ENCODE data around the gene P2RX6. TPM values are rescaled to one million over a fixed set of nuclear protein-coding genes. Genes with fewer than 3 reads are reported as not detected.

Gene P2RX6
- total and polyA plus RNA-seq, 9 of the 15 experiments (the other 6 are each of a cell fraction or from before 2014, with no cell fraction given) = 0.01 to 3.9 (median 1.5) TPM; not detected in 1

DNA sequence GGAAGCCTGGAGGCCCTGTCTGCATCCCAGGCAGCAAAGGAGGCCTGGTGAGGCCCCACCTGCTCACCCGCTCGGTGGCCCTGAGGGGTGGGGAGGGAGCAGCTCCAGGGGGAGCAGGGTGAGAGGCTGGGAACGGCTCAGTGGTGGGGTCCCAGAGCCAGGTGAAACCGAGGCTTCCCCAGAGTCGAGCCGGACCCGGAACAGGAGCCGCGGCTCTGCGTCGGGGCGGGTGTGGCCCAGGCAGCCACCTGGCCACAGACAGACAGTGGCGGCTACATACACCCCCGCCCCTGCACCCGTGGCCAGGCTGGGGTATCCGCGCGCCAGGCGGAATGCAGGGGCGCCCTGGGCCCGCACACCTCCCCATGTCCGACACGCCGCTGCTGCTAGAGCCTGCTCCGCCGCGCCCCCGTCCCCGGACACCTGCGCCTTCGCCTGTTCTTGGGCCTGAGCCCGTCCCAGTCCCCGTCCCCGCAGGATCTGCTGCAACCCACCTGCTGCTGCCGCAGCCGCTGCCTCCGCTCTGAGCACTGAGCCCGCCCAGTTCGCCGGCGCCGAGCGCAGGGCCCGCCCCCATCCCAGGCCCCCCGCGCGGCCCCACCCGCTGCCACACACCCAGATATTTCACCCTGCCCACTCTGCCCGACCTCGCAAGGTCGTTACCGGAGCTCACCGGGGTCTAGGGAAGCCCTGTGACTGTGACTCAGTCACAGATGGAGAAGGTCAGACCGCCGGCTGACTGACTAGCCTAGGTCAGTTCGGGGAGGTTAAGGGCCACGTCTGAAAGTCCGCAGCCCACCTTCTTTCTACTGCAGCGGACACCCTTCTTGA lies 17.3 kb downstream of the P2RX6 start, which contains the start of gene SLC7A4:
Gene SLC7A4, minus strand, starts transcription at position 525 of the 831 bp plus-strand sequence. CDS start 749 bp downstream, outside the sequence.
- intact Hi-C loops (cut with micrococcal nuclease) (no loop called here), in situ Hi-C loops (cut with MboI) (no loop called here)
- FAIRE-seq (no peak), ATAC-seq (peak; percentile 26), DNase-seq (ENCODE audit: extremely low read depth in 1 of 4, low spot score in 3 of 4) (peak in 2 of 4 experiments; percentile 85 to 88)
- peaks cover 37 to 62% of the 10 kb centered on the region in 2 experiments; a peak in 4 of 5 replicates for H3K27me3 ChIP-seq (ENCODE audit: control insufficient read depth in 2 of 2, insufficient read depth in 2 of 2, low read length in 2 of 2)
- H3K9ac ChIP-seq (ENCODE audit: insufficient read depth in 1 of 2, low read depth in 2 of 2, low read length in 2 of 2) = peak within 1 kb of the TSS in 1 of 2 experiments; percentile 5; a peak in 2 of 4 replicates
- no peak within 1 kb of the TSS for H3K4me3 ChIP-seq
- H3K27ac ChIP-seq (ENCODE audit: extremely low read depth, low read depth, low read length) = no peak within 1 kb of the TSS
- H2AFZ ChIP-seq (ENCODE audit: low read depth, low read length) = peak within 1 kb of the TSS; percentile 14
- no peak within 1 kb of the TSS for H3K4me2 ChIP-seq (ENCODE audit: insufficient read depth, low read length)
- H3K79me2 ChIP-seq (ENCODE audit: control insufficient read depth, insufficient read depth, low read length) = no peaks in the 10 kb centered on the region
- BruUV-seq (replicated peaks) = no TSS peak
- ChIA-PET POLR2A (interaction anchor here (0.6 to 10.2 kb wide), 10 partner anchors 9 to 871 kb away, joined by 3 to 120 read pairs (median 4); partner anchors contain the start of genes LRRC74B, LZTR1, P2RX6 and THAP7), CTCF (ENCODE audit: low intra/inter-chr PET ratio) (no interaction called here)
- no peaks in the 10 kb centered on the region for H3K36me3 ChIP-seq (ENCODE audit: control insufficient read depth, insufficient read depth, low read length)
- H3K9me3 ChIP-seq (replicated peaks; ENCODE audit: control insufficient read depth, insufficient read depth, low read depth, low read length) = no peaks in the 10 kb centered on the region
- peaks cover 1 to 44% of the 10 kb centered on the region in 2 experiments for H3K4me1 ChIP-seq (replicated peaks in 1 of 2; ENCODE audit: control insufficient read depth in 2 of 2, insufficient read depth in 2 of 2, low read length in 2 of 2)
- WGBS (ENCODE audit: insufficient coverage, low coverage, missing lambda C conversion rate) = 37% methylated on average over 59 of the region's 59 CpGs
- H3K9me1 ChIP-seq (ENCODE audit: control insufficient read depth, insufficient read depth, low read length) = peaks cover 4% of the 10 kb centered on the region
- peaks cover 35% of the 10 kb centered on the region for H4K20me1 ChIP-seq (replicated peaks; ENCODE audit: control insufficient read depth, insufficient read depth, low read length)
- TF ChIP-seq ZNF133 (CRISPR knock-in tag; IDR thresholded peaks at IDR 0.05) = 0 out of 2 replicates have a peak, but pooled peaks have one; percentile 58
- peak; percentile 25 for TF ChIP-seq KDM5B (IDR thresholded peaks at IDR 0.05; ENCODE audit: insufficient replicate concordance, low read depth, low read length)
- TF ChIP-seq ZNF584 (CRISPR knock-in tag; IDR thresholded peaks at IDR 0.05; ENCODE audit: low read depth) = no peak
- peak; percentile 78; the same call in 1 of the 2 replicates for TF ChIP-seq ELF4 (CRISPR knock-in tag; IDR thresholded peaks at IDR 0.05)
- 0 out of 2 replicates have a peak, but pooled peaks have one; percentile 55 for TF ChIP-seq CBFB (CRISPR knock-in tag; IDR thresholded peaks at IDR 0.05)
- TF ChIP-seq ZNF184 (CRISPR knock-in tag; IDR thresholded peaks at IDR 0.05) = 0 out of 2 replicates have a peak, but pooled peaks have one; percentile 51
- TF ChIP-seq STAT5A (IDR thresholded peaks at IDR 0.05; ENCODE audit: borderline replicate concordance, low read length) = no peak
- TF ChIP-seq, protein P1, sequence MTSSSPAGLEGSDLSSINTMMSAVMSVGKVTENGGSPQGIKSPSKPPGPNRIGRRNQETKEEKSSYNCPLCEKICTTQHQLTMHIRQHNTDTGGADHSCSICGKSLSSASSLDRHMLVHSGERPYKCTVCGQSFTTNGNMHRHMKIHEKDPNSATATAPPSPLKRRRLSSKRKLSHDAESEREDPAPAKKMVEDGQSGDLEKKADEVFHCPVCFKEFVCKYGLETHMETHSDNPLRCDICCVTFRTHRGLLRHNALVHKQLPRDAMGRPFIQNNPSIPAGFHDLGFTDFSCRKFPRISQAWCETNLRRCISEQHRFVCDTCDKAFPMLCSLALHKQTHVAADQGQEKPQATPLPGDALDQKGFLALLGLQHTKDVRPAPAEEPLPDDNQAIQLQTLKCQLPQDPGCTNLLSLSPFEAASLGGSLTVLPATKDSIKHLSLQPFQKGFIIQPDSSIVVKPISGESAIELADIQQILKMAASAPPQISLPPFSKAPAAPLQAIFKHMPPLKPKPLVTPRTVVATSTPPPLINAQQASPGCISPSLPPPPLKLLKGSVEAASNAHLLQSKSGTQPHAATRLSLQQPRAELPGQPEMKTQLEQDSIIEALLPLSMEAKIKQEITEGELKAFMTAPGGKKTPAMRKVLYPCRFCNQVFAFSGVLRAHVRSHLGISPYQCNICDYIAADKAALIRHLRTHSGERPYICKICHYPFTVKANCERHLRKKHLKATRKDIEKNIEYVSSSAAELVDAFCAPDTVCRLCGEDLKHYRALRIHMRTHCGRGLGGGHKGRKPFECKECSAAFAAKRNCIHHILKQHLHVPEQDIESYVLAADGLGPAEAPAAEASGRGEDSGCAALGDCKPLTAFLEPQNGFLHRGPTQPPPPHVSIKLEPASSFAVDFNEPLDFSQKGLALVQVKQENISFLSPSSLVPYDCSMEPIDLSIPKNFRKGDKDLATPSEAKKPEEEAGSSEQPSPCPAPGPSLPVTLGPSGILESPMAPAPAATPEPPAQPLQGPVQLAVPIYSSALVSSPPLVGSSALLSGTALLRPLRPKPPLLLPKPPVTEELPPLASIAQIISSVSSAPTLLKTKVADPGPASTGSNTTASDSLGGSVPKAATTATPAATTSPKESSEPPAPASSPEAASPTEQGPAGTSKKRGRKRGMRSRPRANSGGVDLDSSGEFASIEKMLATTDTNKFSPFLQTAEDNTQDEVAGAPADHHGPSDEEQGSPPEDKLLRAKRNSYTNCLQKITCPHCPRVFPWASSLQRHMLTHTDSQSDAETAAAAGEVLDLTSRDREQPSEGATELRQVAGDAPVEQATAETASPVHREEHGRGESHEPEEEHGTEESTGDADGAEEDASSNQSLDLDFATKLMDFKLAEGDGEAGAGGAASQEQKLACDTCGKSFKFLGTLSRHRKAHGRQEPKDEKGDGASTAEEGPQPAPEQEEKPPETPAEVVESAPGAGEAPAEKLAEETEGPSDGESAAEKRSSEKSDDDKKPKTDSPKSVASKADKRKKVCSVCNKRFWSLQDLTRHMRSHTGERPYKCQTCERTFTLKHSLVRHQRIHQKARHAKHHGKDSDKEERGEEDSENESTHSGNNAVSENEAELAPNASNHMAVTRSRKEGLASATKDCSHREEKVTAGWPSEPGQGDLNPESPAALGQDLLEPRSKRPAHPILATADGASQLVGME (CRISPR knock-in tag; IDR thresholded peaks at IDR 0.05) = peak; percentile 12; the same call in 1 of the 2 replicates
- 0 out of 2 replicates have a peak, but pooled peaks have one; percentile 26 for TF ChIP-seq HDAC6 (IDR thresholded peaks at IDR 0.05; ENCODE audit: low read depth, low read length)
- no peak for TF ChIP-seq L3MBTL2 (IDR thresholded peaks at IDR 0.05)

Measured in K562 (cell line).